Transverse colon (tissue), 4 donors: ENCODE measurements around the gene STXBP5.

Experiments
- EP300 ChIP-seq: sonication (generic); formaldehyde crosslinking; IDR thresholded peaks from one replicate; pipeline ENCODE4 v1.6.1; 2017; ENCODE audit warnings: antibody characterized with exemption, low read depth
- POLR2A ChIP-seq: fragments of 450-650 bp; IDR thresholded peaks from one replicate; pipeline ENCODE4 v1.6.1; 2016; ENCODE audit warnings: antibody characterized with exemption, mild to moderate bottlenecking, moderate library complexity
- POLR2AphosphoS5 ChIP-seq, 3 donors: sonication (generic); formaldehyde crosslinking; IDR thresholded peaks; one replicate each; pipeline ENCODE4 v1.6.1; 2016; ENCODE audit warnings: antibody characterized with exemption in 3 of 3
- TF ChIP-seq, protein P1 (sequence below), 5 experiments: fragments of 200-600 bp in 3 of 5; fragments of 450-650 bp in 2 of 5; sonication (generic) in 3 of 5; IDR thresholded peaks; 1 replicate in 2 of 5; 2 replicates in 3 of 5; pipeline ENCODE4 v1.5.1; 2016 to 2017; ENCODE audit warnings: antibody characterized with exemption in 5 of 5, inconsistent platforms in 3 of 5, mild to moderate bottlenecking in 2 of 5, moderate library complexity in 1 of 5

DNA sequence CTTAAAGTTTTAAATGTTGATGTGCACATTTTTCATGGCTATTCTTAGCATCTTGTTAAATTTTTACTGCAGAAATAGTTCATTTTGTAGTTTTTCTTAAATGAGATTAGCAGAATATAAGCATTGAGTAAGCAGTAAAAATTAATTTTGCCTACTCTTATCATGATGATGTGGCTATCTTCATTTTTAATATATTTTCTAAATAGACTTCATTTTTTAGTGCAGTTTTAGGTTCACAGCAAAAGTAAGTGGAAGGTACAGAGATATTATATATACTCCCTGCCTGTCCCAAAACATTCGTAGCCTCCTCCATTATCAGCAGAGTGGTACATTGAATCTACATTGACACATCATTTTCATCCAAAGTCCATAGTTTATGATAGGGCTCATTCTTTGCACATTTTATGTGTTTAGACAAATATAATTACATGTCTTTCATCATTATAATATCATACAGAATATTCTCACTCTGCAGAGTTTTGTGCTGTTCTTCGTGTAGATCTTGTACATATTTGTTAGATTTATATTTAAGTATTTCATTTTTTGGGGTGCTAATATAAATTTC lies 13.7 kb downstream of the STXBP5 start:
- TF ChIP-seq, protein P1, sequence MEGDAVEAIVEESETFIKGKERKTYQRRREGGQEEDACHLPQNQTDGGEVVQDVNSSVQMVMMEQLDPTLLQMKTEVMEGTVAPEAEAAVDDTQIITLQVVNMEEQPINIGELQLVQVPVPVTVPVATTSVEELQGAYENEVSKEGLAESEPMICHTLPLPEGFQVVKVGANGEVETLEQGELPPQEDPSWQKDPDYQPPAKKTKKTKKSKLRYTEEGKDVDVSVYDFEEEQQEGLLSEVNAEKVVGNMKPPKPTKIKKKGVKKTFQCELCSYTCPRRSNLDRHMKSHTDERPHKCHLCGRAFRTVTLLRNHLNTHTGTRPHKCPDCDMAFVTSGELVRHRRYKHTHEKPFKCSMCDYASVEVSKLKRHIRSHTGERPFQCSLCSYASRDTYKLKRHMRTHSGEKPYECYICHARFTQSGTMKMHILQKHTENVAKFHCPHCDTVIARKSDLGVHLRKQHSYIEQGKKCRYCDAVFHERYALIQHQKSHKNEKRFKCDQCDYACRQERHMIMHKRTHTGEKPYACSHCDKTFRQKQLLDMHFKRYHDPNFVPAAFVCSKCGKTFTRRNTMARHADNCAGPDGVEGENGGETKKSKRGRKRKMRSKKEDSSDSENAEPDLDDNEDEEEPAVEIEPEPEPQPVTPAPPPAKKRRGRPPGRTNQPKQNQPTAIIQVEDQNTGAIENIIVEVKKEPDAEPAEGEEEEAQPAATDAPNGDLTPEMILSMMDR (IDR thresholded peaks at IDR 0.05) = no peak
- TF ChIP-seq POLR2A (no peak), EP300 (no peak), POLR2AphosphoS5 (IDR thresholded peaks at IDR 0.05) (no peak)
